ENCODE results near the gene COX7A2L.

DNA sequence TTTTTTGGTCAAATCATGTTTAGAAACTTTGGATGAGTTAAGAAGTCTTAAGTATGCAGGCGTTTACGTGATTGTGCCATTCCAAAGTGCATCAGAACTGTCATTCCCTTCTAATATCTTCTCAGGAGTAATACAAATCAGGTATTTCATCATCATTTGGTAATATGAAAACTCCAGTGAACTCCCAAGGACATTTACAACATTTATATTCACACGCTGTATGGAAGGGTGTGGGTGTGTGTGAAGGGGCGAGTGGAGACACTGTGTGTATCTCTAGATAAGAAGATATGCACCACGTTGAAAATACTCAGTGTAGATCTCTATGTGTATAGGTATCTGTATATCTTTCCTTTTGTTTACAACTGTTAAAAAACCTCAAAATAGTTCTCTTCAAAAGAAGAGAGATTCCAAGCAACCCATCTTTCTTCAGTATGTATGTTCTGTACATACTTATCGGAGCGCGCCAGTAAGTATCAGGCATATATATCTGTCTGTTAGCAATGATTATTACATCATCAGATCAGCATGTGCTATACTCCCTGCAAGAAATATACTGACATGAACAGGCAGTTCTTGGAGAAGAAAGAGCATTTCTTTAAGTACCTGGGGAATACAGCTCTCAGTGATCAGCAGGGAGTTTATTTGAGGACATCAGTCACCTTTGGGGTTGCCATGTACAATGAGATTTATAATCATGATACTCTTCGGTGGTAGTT lies 29.3 kb downstream of the COX7A2L start:
- TF ChIP-seq, protein P1, sequence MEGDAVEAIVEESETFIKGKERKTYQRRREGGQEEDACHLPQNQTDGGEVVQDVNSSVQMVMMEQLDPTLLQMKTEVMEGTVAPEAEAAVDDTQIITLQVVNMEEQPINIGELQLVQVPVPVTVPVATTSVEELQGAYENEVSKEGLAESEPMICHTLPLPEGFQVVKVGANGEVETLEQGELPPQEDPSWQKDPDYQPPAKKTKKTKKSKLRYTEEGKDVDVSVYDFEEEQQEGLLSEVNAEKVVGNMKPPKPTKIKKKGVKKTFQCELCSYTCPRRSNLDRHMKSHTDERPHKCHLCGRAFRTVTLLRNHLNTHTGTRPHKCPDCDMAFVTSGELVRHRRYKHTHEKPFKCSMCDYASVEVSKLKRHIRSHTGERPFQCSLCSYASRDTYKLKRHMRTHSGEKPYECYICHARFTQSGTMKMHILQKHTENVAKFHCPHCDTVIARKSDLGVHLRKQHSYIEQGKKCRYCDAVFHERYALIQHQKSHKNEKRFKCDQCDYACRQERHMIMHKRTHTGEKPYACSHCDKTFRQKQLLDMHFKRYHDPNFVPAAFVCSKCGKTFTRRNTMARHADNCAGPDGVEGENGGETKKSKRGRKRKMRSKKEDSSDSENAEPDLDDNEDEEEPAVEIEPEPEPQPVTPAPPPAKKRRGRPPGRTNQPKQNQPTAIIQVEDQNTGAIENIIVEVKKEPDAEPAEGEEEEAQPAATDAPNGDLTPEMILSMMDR (IDR thresholded peaks at IDR 0.05): no peak
- no peak for TF ChIP-seq POLR2A (IDR thresholded peaks at IDR 0.05)
